AG09319 (cell line): Measurements from ENCODE around the gene USP47.

Source experiments
- DNase-seq: peaks from one replicate; pipeline ENCODE4 v3.0.0-alpha.2; 2010; ENCODE audit warnings: low read depth; ENCODE audit errors: extremely low read depth
- TF ChIP-seq, protein P1 (sequence below): IDR thresholded peaks from 2 replicates; pipeline ENCODE4 v1.5.1; 2011; ENCODE audit warnings: low read depth, mild to moderate bottlenecking, inconsistent platforms, low read length, moderate library complexity

The USP47 gene

GRCh38 chr11:11867720-11868119, 25.9 kb downstream of the USP47 start:
- TF ChIP-seq, protein P1, sequence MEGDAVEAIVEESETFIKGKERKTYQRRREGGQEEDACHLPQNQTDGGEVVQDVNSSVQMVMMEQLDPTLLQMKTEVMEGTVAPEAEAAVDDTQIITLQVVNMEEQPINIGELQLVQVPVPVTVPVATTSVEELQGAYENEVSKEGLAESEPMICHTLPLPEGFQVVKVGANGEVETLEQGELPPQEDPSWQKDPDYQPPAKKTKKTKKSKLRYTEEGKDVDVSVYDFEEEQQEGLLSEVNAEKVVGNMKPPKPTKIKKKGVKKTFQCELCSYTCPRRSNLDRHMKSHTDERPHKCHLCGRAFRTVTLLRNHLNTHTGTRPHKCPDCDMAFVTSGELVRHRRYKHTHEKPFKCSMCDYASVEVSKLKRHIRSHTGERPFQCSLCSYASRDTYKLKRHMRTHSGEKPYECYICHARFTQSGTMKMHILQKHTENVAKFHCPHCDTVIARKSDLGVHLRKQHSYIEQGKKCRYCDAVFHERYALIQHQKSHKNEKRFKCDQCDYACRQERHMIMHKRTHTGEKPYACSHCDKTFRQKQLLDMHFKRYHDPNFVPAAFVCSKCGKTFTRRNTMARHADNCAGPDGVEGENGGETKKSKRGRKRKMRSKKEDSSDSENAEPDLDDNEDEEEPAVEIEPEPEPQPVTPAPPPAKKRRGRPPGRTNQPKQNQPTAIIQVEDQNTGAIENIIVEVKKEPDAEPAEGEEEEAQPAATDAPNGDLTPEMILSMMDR: no peak
- DNase-seq: no peak

GRCh38 chr11:11871991-11872401, 30.2 kb downstream of the USP47 start:
- TF ChIP-seq, protein P1: no peak
- no peak for DNase-seq

DNA sequence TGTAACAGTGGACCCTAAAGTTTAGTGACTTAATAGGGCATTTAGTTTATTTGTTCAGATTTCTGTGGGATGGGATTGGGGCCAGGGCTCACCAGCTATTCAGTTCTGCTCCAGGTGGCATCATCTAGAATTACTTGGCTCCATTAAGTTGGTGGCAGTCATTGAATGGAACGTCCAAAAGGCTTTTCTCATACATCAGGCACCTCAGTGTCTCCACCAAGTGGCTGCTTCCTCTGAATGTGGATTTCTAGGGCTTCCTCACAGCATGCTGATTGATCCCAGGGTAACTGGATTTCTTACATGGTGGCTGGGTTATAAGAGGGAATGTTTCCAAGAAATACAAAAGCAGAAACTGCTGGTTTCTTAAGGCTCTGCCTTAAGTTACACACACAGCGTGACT, 34.7 kb downstream of the USP47 start:
- TF ChIP-seq, protein P1: no peak; the same call in 1 of the 2 replicates
- no peak for DNase-seq

GRCh38 chr11:11880179-11880578, 38.4 kb downstream of the USP47 start:
- no peak for DNase-seq
- TF ChIP-seq, protein P1: no peak

GRCh38 chr11:11882539-11882938, 40.8 kb downstream of the USP47 start:
- TF ChIP-seq, protein P1: no peak
- DNase-seq: no peak

DNA sequence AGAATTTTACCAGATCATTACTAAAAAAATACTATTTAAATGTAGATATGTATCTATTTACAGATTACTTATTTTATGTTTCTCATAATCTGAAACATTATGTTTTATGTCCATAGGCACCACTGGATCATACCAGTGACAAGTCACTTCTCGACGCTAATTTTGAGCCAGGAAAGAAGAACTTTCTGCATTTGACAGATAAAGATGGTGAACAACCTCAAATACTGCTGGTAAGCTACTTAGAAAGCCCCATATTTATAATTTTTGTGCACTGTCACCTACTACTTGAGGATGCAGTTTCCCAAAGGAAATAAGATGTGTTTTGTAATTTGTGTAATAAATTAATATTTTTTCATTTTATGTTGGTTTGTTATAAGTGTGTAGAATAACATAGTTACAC, 42.6 kb downstream of the USP47 start:
- TF ChIP-seq, protein P1: no peak
- DNase-seq: no peak

DNA sequence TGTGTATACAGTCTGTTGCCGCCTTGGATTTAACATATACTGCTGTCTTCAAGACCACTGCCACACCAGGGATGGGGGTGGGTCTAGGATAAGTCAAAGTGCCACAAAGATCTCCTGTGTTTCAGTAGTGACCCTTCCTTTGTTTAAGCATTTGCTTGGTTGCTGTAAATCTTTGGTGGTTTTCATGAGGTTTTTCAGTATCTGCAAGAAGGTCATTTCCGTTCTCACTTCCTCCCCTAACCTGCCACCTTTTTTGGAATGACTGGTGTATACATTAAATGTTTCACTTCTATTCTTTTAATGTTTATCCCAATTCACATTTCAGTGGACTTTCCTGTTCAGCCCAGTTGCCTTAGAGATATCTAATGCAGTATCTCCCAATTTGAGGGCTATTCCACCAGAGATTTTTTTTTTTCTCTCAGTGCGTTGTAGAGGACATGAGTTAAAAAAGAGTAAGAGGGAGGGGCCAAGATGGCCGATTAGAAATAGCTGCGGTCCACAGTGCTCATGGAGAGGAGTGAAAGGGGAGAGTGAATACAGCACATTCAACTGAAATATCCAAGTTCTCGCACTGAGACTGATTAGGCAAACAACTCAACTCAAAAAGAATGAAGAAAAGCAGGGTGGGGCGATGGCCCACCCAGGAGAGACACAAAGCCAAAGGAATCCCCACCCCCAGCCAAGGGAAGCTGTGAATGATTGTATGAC, 43.2 kb downstream of the USP47 start:
- TF ChIP-seq, protein P1: no peak
- no peak for DNase-seq
